T-helper 1 cell (primary cell): Measurements from ENCODE around the gene THBS1.

Source experiments
- DNase-seq, 5 donors: peaks; one replicate each; pipeline ENCODE4 v3.0.0-alpha.2; 2012 to 2020

Gene THBS1

GRCh38 chr15:39574427-39574826, 6.5 kb upstream of the THBS1 start:
- no peak for DNase-seq

- no peak for DNase-seq
These were observed 5.7 kb upstream of the THBS1 start for GRCh38 chr15:39575180-39575579.

GRCh38 chr15:39578851-39579486, 1.9 kb upstream of the THBS1 start:
- DNase-seq, result no peak

GRCh38 chr15:39579487-39580116, 1.3 kb upstream of the THBS1 start:
- DNase-seq, result no peak

GRCh38 chr15:39580117-39580484, 778 bp upstream of the THBS1 start:
- DNase-seq, result peak; percentile 65 to 83 (median 73)

- no peak for DNase-seq
These were observed 438 bp downstream of the THBS1 start for GRCh38 chr15:39581242-39581792.

GRCh38 chr15:39581793-39582285, 960 bp downstream of the THBS1 start:
- DNase-seq, result no peak

- no peak for DNase-seq
These were observed 1.6 kb downstream of the THBS1 start for GRCh38 chr15:39582286-39582976.

- DNase-seq, result no peak
These were observed 2.2 kb downstream of the THBS1 start for GRCh38 chr15:39582977-39583595.

- peak in 1 of 5 donors; percentile 15 for DNase-seq
These were observed 2.9 kb downstream of the THBS1 start for GRCh38 chr15:39583596-39584265.

- DNase-seq, result no peak
These were observed 3.4 kb downstream of the THBS1 start for GRCh38 chr15:39584266-39584659.

- no peak for DNase-seq
These were observed 3.9 kb downstream of the THBS1 start for GRCh38 chr15:39584662-39585388.

- no peak for DNase-seq
These were observed 4.5 kb downstream of the THBS1 start for GRCh38 chr15:39585389-39585841.

- no peak for DNase-seq
These were observed 5.0 kb downstream of the THBS1 start for GRCh38 chr15:39585871-39586301.

GRCh38 chr15:39586387-39587095, 5.7 kb downstream of the THBS1 start:
- DNase-seq, result no peak

GRCh38 chr15:39587096-39587721, 6.3 kb downstream of the THBS1 start:
- no peak for DNase-seq

- no peak for DNase-seq
These were observed 7.1 kb downstream of the THBS1 start for GRCh38 chr15:39587731-39588530.

GRCh38 chr15:39588531-39589192, 7.8 kb downstream of the THBS1 start:
- no peak for DNase-seq

GRCh38 chr15:39589193-39589814, 8.4 kb downstream of the THBS1 start:
- DNase-seq, result no peak
